MV-4-11 (cell line): ENCODE measurements around the gene GALNT14.
"Not testable (repeated sequence)": the region's sequence is repeated elsewhere in the genome, so short reads cannot be mapped to it uniquely, and the experiment has no call there.

Source experiments
- DNase-seq: peaks from one replicate; lab custom pipeline; 2025; lab: John Stamatoyannopoulos, UW

The GALNT14 gene

GRCh38 chr2:31138037-31138962 is at the start of gene GALNT14:
Gene GALNT14, minus strand, starts transcription at chr2:31138440. Its CDS starts 354 bp downstream, at chr2:31138086.
- peak; percentile 12 for DNase-seq

- DNase-seq: no peak
Observed at GRCh38 chr2:31187166-31187565, 48.9 kb upstream of the GALNT14 start.

DNA sequence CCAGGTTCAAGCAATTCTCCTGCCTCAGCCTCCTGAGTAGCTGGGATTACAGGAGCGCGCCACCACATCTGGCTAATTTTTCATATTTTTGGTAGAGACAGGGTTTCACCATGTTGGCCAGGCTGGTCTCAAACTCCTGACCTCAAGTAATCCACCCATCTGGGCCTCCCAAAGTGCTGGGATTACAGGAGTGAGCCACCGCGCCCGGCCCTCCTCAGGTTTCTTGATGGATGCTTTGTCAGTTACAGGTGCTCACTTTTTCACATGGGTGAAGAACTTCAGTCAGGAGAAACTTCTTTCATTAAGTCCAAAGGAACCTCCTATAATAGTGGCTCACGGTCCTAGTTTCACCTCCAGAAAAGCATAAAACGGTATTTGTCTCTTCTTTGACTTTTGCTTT is 45.7 kb upstream of the GALNT14 start:
- DNase-seq: not testable (repeated sequence)

GRCh38 chr2:31176742-31177141 is 38.5 kb upstream of the GALNT14 start:
- DNase-seq: no peak

DNA sequence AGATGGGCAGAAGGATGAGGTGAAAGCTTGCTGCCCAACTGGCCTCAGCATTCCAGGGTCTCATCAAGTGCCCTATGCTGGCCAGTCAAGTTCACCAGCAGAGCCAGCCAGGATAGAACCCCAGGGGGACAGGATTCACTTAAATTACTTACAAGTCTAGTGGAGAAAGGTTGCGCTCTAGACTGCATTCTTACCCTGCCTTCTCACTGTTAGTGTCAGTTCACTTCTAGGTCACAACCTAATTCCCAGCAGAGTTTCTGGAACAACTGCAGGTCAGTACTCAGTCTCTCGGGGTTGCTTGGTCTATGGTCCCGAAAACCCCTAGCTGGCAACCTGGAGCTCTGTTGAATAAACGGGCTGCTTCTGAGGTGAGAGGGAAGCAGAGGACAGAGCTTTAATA is 32.9 kb upstream of the GALNT14 start:
- no peak for DNase-seq

- peak; percentile 55 for DNase-seq
Observed at GRCh38 chr2:31170071-31170698, 31.9 kb upstream of the GALNT14 start.

GRCh38 chr2:31168291-31168690 is 30.1 kb upstream of the GALNT14 start:
- no peak for DNase-seq

- no peak for DNase-seq
Observed at GRCh38 chr2:31166925-31167324, 28.7 kb upstream of the GALNT14 start.

- no peak for DNase-seq
Observed at GRCh38 chr2:31163011-31163539, 24.8 kb upstream of the GALNT14 start.

- no peak for DNase-seq
Observed at GRCh38 chr2:31161637-31162036, 23.4 kb upstream of the GALNT14 start.

- no peak for DNase-seq
Observed at GRCh38 chr2:31151501-31151900, 13.3 kb upstream of the GALNT14 start.

DNA sequence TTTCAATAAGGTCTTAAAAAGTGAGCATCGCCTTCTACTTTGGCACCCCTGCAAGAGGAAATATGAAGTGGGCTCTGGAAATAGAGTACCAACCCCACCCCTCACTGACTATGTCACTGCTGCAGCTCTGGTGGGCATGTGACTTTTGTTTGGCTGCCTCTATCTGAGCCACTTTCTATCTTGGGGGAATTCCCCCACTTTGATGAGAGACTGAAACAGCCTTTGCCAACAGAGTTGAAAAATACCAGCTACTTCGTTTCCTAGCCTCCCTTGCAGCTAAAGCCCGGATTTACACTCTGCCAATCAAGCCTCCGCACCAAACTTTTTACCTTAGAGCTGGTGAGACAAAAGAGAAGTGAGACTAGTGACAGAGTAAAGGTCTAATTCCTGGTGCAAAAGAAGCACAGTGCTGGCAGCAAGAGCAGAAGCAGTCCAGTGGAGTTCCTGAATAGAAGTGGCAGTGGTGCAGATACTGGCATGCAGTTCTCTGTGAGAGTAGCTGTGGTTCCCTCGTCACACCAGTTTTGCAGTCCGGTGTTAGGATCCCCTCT is 12.0 kb upstream of the GALNT14 start:
- DNase-seq: no peak

GRCh38 chr2:31148514-31148913 is 10.3 kb upstream of the GALNT14 start:
- no peak for DNase-seq

- DNase-seq: no peak
Observed at GRCh38 chr2:31147645-31148044, 9.4 kb upstream of the GALNT14 start.

DNA sequence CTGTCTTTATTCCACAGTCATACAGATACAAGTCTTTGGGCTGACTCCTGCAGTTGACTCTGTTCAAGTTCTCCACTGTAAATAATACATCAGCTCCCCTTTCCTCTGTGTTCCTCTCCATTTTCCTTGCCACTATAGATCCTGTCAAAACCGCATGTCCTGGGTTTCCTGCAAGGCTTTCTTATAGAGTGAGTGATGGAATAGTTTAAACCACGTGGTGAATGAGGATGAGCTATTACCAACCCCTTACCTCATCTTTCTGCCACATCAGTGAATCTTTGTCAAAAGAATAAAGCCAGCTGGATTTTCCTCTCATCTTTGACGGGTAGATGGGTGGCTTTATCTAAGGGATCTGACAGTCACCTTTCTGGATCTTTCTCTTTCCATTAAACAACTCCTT is 3.9 kb upstream of the GALNT14 start:
- no peak for DNase-seq

- DNase-seq: no peak
Observed at GRCh38 chr2:31141443-31142085, 3.3 kb upstream of the GALNT14 start.

DNA sequence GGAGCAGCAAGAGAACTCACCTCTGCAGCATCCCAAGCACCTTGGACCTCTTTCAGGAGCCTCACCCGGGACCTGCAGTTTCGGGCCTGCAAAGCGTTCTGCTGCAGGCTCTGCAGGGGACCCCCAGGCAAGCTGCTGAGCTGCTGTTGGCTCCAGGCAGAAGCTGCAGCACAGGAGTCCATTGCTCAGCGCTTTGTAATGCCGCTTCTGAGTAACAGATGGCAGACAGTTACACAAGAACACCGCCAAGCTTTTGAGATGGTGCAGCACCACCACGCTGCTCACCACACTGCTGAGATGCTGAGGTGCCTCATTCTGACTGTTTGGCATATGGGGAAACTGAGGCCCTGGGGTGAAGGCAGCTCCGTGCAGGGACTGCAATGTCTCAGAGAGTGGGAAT is 1.9 kb upstream of the GALNT14 start:
- no peak for DNase-seq

- DNase-seq: no peak
Observed at GRCh38 chr2:31139671-31140070, 1.4 kb upstream of the GALNT14 start.

DNA sequence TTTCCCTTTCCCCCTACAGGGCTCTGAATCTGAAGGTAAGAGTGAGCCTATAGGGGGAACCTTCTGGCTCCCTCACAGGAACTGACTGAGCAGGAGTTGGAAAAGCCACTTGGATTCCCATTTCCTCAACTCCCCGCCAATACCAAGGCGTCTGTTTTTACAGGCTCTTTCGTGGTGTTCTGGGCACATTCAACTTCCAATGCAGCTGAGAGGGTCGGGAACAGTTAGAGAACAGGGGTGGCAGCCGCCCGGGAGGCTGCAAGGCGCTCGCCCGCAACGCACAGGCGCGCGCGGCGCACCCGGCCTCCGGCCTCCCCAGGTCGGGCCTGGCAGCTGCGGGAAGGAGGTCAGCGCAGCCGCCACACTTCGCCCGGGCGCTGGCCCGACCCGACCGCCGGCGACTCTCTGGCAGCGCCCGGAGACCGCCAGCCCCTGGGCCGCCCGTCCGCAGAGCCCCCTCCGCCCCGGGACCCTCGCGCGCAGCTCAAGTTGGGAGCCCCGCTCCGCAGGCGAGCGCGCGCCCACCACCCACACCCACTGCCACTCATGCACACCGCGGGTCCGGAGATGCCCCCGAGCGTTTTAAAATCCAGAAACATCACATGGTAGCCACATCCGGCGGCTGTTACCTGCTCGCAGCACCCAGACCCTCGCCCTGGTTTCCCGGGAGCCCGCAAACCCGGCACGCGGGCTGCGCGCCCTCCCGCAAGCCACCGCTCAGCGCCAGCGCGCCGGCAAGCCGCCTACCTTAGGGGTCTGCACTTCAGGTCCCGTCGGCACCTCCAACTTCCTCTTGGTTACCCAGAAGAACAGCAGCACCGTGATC is 816 bp downstream of the GALNT14 start:
- DNase-seq: no peak

DNA sequence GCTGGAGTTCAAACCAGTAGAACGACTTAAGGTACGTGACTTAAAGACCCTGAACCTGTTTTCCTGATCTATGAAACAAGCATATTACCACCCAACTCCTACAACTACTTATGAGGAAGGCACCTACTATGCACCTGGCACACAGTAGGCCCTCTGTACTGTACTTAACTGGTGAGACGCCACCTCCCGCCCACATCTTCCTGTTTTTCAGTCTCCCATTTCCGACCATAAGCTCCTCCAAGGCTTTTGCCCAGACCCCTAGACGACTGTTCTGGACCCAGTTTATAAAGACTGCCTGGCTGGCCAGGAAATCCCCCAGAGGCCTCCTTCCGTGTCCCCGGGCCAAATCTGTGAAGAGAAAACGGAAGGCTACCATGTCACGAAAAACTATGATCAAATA is 1.5 kb downstream of the GALNT14 start:
- no peak for DNase-seq

DNA sequence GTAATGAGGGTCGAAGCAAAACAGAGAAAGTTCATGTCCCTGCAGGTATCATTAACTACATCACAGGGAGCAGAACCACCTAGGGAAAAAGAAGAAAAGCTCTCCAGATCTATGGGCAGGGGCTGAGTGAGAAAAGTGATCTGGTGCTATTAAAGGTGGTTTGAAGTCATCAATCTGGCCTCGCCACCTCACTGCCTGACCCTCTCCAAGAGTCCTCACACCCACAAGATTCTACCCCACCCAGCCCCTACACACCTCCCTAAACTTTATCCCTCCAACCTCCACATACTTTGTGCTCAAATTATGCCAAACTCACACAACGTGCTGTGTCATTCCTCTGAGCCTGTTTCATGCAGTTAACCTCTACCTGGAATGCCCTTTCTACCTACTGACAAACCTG is 2.2 kb downstream of the GALNT14 start:
- no peak for DNase-seq
